A673 (cell line): Measurements from ENCODE around the gene ACOT11. TPM values are rescaled to one million over a fixed set of nuclear protein-coding genes. Genes with fewer than 3 reads are reported as not detected.

Experiments used
- BruUV-seq: library from RNA; stranded (reverse); fragments of 400-500 nt; replicated peaks from 2 replicates; lab custom pipeline; 2021; lab: Mats Ljungman, UMichigan
- CTCF ChIA-PET: fragments of 300-600 bp; sonication (Branson Sonifier 250); formaldehyde crosslinking; loops from one replicate; lab custom pipeline; 2022; ENCODE audit warnings: antibody characterized with exemption; lab: Charles Lee
- POLR2A ChIA-PET: fragments of 300-600 bp; sonication (Branson Sonifier 250); formaldehyde crosslinking; loops from one replicate; lab custom pipeline; 2022; ENCODE audit warnings: antibody characterized with exemption; ENCODE audit not compliant: low non-redundant PET; lab: Charles Lee
- DNase-seq: peaks from one replicate; pipeline ENCODE4 v3.0.0-alpha.2; 2015; ENCODE audit warnings: low spot score
- H3K27ac ChIP-seq: fragments of 200-600 bp; sonication (generic); 2 replicates; pipeline ENCODE4 v1.5.1; 2016; ENCODE audit warnings: mixed run types, low read depth, mild to moderate bottlenecking, mixed read lengths, antibody characterized with exemption, low read length; ENCODE audit not compliant: poor library complexity, severe bottlenecking
- H3K27me3 ChIP-seq: fragments of 200-600 bp; sonication (generic); replicated peaks from 2 replicates; pipeline ENCODE4 v1.6.1; 2017; ENCODE audit warnings: mixed run types, low read depth, mild to moderate bottlenecking, mixed read lengths, antibody characterized with exemption, low read length; ENCODE audit not compliant: insufficient read depth, poor library complexity
- H3K36me3 ChIP-seq: fragments of 200-600 bp; sonication (generic); 2 replicates; pipeline ENCODE4 v1.6.1; 2016; ENCODE audit warnings: mixed run types, mild to moderate bottlenecking, mixed read lengths, antibody characterized with exemption, low read length; ENCODE audit not compliant: insufficient read depth, poor library complexity, severe bottlenecking
- H3K4me1 ChIP-seq: fragments of 200-600 bp; sonication (generic); 2 replicates; pipeline ENCODE4 v1.6.1; 2017; ENCODE audit warnings: mixed run types, mild to moderate bottlenecking, mixed read lengths, antibody characterized with exemption, low read length; ENCODE audit not compliant: insufficient read depth, poor library complexity, severe bottlenecking
- H3K4me3 ChIP-seq: fragments of 200-600 bp; sonication (generic); 2 replicates; pipeline ENCODE4 v1.5.1; 2016; ENCODE audit warnings: low read depth, mixed run types, mild to moderate bottlenecking, mixed read lengths, low read length; ENCODE audit not compliant: poor library complexity, severe bottlenecking
- H3K9me3 ChIP-seq: fragments of 200-600 bp; sonication (generic); 2 replicates; pipeline ENCODE4 v1.6.1; 2016; ENCODE audit warnings: mixed run types, low read depth, mild to moderate bottlenecking, mixed read lengths, antibody characterized with exemption, low read length; ENCODE audit not compliant: poor library complexity, severe bottlenecking
- CTCF ChIP-seq: fragments of 300-800, 200-600 bp; sonication (generic); conservative IDR thresholded peaks from 2 replicates; pipeline ENCODE4 v1.5.1; 2017; ENCODE audit warnings: low read depth, mild to moderate bottlenecking, antibody characterized with exemption, low read length, moderate library complexity, mixed read lengths
- EZH2 ChIP-seq: fragments of 200-600 bp; sonication (generic); IDR thresholded peaks from 2 replicates; pipeline ENCODE4 v1.6.1; 2017; ENCODE audit warnings: borderline replicate concordance, low read depth, mild to moderate bottlenecking, mixed read lengths, antibody characterized with exemption, low read length; ENCODE audit not compliant: poor library complexity, severe bottlenecking
- intact Hi-C: fragments of 100-400 bp; cut with micrococcal nuclease; formaldehyde crosslinking; loops from one replicate; pipeline ENCODE4 v1.10.0; 2022; ENCODE audit not compliant: unreplicated experiment
- total RNA-seq: library from RNA; stranded (reverse); gene quantifications from 2 replicates; pipeline ENCODE4 v1.2.3, GENCODE V29; 2021

The ACOT11 gene
- total RNA-seq, 1 experiment from 2014 or later = 5.6 TPM

GRCh38 chr1:54610601-54611580 is 62.9 kb downstream of the ACOT11 start:
- Histone ChIP-seq H3K27ac (no peak overlapping the region), H3K27me3 (no peaks in the 10 kb centered on the region), H3K36me3 (no peaks in the 10 kb centered on the region), H3K4me3 (no peak overlapping the region), H3K4me1 (no peaks in the 10 kb centered on the region), H3K9me3 (no peaks in the 10 kb centered on the region)
- TF ChIP-seq CTCF = no peak
- TF ChIP-seq EZH2 = no peak
- ChIA-PET CTCF (no interaction called here), POLR2A (no interaction called here)
- no peak for DNase-seq
- no TSS peak for BruUV-seq
- intact Hi-C loops = no loop called here

GRCh38 chr1:54611621-54612020 is 63.6 kb downstream of the ACOT11 start:
- ChIA-PET POLR2A (no interaction called here), CTCF (no interaction called here)
- Histone ChIP-seq H3K36me3 (no peaks in the 10 kb centered on the region), H3K4me1 (no peaks in the 10 kb centered on the region), H3K27ac (no peak overlapping the region), H3K27me3 (no peaks in the 10 kb centered on the region), H3K4me3 (no peak overlapping the region), H3K9me3 (no peaks in the 10 kb centered on the region)
- intact Hi-C loops = no loop called here
- no TSS peak for BruUV-seq
- TF ChIP-seq EZH2 (no peak), CTCF (no peak)
- DNase-seq = no peak

GRCh38 chr1:54614024-54614423 is 66.0 kb downstream of the ACOT11 start:
- POLR2A ChIA-PET = no interaction called here
- no TSS peak for BruUV-seq

More at GRCh38 chr1:54614024-54614423, 66.0 kb downstream of the ACOT11 start:
- no peak for DNase-seq
- CTCF ChIA-PET = no interaction called here
- H3K4me3 ChIP-seq = no peak overlapping the region
- H3K27me3 ChIP-seq = no peaks in the 10 kb centered on the region
- H3K36me3 ChIP-seq = no peaks in the 10 kb centered on the region
- H3K27ac ChIP-seq = no peak overlapping the region
- no peaks in the 10 kb centered on the region for H3K4me1 ChIP-seq
- intact Hi-C loops = no loop called here
- H3K9me3 ChIP-seq = no peaks in the 10 kb centered on the region
- TF ChIP-seq CTCF (no peak), EZH2 (no peak)
